Measurements from ENCODE around the gene PCDH9.

Gene PCDH9

DNA sequence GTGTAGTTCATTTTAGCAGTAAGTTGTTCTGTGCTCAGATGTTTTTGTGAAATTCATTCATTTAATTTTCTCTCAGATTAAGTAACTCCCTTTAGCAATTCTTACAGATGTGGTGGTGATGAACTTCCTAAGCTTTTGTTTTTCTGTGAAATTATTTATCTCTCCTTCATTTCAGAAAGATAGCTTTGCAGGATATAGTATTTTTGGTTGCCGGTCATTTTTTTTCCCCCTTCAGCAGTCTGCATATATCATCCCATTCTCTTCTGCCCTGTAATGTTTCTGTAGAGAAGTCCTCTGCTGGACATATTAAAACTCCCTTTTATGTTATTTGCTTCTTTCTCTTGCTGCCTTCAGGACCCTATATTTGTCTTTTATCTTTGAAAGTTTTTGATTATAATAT, 470.2 kb downstream of the PCDH9 start:
- no peaks in the 10 kb centered on the region for H3K36me3 ChIP-seq (ENCODE audit: control insufficient read depth, insufficient read depth, low read length)
- TF ChIP-seq, protein P1, sequence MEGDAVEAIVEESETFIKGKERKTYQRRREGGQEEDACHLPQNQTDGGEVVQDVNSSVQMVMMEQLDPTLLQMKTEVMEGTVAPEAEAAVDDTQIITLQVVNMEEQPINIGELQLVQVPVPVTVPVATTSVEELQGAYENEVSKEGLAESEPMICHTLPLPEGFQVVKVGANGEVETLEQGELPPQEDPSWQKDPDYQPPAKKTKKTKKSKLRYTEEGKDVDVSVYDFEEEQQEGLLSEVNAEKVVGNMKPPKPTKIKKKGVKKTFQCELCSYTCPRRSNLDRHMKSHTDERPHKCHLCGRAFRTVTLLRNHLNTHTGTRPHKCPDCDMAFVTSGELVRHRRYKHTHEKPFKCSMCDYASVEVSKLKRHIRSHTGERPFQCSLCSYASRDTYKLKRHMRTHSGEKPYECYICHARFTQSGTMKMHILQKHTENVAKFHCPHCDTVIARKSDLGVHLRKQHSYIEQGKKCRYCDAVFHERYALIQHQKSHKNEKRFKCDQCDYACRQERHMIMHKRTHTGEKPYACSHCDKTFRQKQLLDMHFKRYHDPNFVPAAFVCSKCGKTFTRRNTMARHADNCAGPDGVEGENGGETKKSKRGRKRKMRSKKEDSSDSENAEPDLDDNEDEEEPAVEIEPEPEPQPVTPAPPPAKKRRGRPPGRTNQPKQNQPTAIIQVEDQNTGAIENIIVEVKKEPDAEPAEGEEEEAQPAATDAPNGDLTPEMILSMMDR (IDR thresholded peaks at IDR 0.05; ENCODE audit: insufficient read depth, low read length, poor library complexity, severe bottlenecking), result no peak
- DNase-seq (ENCODE audit: extremely low read depth, insufficient read length), result no peak
- H3K27me3 ChIP-seq (replicated peaks; ENCODE audit: control insufficient read depth, insufficient read depth, low read length), result no peaks in the 10 kb centered on the region
- no peak overlapping the region for H3K4me3 ChIP-seq (replicated peaks; ENCODE audit: low read depth, low read length)

DNA sequence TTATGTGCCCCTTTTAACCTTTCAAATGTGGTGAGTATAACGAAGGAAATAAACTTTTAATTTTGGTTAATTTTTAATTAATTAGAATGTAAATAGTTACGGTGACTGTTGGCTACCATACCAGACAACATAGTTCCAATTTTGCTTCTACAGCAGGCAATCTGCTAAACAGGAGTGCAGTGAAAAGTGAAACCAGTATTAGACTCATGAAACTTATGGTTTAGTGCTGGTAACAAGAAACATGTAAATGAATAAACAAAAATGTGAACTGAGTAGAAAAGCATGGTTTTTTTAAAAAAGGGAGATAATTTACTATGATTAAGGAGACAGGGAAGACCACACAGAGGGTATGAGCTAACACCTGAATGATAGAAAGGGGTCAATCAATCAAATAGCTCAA, 478.4 kb downstream of the PCDH9 start:
- Histone ChIP-seq H3K4me3 (replicated peaks; ENCODE audit: low read depth, low read length) (no peak overlapping the region), H3K27me3 (replicated peaks; ENCODE audit: control insufficient read depth, insufficient read depth, low read length) (no peaks in the 10 kb centered on the region), H3K36me3 (ENCODE audit: control insufficient read depth, insufficient read depth, low read length) (no peaks in the 10 kb centered on the region)
- TF ChIP-seq, protein P1 (IDR thresholded peaks at IDR 0.05; ENCODE audit: insufficient read depth, low read length, poor library complexity, severe bottlenecking), result no peak
- no peak for DNase-seq (ENCODE audit: extremely low read depth, insufficient read length)

DNA sequence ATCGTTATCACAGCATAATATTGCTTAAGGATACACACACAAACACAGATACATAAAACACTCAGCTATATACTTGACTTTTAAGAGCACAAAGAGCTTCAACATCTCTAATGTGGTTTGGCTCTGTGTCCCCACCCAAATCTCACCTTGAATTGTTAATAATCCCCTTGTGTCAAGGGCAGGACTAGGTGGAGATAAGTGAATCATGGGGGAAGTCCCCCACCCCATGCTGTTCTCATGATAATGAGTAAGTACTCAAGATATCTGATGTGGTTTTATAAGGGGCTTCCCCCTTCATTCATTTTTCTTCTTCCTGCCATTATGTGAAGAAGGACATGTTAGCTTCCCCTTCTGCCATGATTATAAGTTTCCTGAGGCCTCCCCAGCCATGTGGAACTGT, 481.4 kb downstream of the PCDH9 start:
- no peak overlapping the region for H3K4me3 ChIP-seq (replicated peaks; ENCODE audit: low read depth, low read length)
- no peaks in the 10 kb centered on the region for H3K36me3 ChIP-seq (ENCODE audit: control insufficient read depth, insufficient read depth, low read length)
- no peaks in the 10 kb centered on the region for H3K27me3 ChIP-seq (replicated peaks; ENCODE audit: control insufficient read depth, insufficient read depth, low read length)
- DNase-seq (ENCODE audit: extremely low read depth, insufficient read length), result no peak
- TF ChIP-seq, protein P1 (IDR thresholded peaks at IDR 0.05; ENCODE audit: insufficient read depth, low read length, poor library complexity, severe bottlenecking), result no peak

DNA sequence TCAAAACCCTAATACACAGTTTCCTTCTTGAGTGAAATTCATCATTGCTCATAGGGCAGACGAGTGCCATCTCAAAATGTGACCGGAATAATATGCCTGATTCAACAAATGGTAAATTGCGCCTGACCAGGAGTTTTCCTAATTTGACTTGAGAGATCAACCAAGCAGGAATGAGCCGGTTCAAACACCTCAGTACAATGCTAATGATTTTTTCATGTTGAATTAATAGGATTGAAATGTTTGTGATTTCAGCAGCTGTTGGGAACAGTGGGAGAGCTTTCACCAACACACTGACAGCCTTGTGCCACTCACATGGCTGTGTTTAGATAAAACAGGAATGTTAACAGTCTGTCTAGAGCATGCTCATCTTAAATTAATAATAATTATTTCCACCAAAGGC, 484.8 kb downstream of the PCDH9 start:
- TF ChIP-seq, protein P1 (IDR thresholded peaks at IDR 0.05; ENCODE audit: insufficient read depth, low read length, poor library complexity, severe bottlenecking), result no peak
- H3K4me3 ChIP-seq (replicated peaks; ENCODE audit: low read depth, low read length), result no peak overlapping the region
- no peak for DNase-seq (ENCODE audit: extremely low read depth, insufficient read length)
- no peaks in the 10 kb centered on the region for H3K36me3 ChIP-seq (ENCODE audit: control insufficient read depth, insufficient read depth, low read length)
- H3K27me3 ChIP-seq (replicated peaks; ENCODE audit: control insufficient read depth, insufficient read depth, low read length), result no peaks in the 10 kb centered on the region

DNA sequence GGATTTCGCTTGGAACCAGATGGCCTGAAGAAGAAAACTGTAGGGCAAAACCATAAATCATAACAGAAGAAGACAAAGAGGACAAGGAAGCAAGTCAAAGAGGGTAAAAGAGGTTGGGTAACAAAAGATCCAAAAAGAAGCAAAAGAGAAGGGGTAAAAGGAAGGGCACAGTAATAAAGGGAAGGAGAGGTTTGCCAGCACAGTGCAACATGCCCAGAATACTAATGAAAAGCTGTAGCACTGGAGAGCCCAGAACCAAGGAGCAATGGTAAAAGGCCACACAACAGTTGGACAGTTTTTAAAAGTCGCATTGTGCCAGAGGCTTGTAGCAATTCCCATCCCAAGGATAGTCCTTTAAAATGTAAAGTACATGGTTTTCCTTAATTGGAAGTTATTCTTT, 506.6 kb downstream of the PCDH9 start:
- Histone ChIP-seq H3K27me3 (replicated peaks; ENCODE audit: control insufficient read depth, insufficient read depth, low read length) (no peaks in the 10 kb centered on the region), H3K36me3 (ENCODE audit: control insufficient read depth, insufficient read depth, low read length) (no peaks in the 10 kb centered on the region), H3K4me3 (replicated peaks; ENCODE audit: low read depth, low read length) (no peak overlapping the region)
- no peak for DNase-seq (ENCODE audit: extremely low read depth, insufficient read length)
- TF ChIP-seq, protein P1 (IDR thresholded peaks at IDR 0.05; ENCODE audit: insufficient read depth, low read length, poor library complexity, severe bottlenecking), result no peak

DNA sequence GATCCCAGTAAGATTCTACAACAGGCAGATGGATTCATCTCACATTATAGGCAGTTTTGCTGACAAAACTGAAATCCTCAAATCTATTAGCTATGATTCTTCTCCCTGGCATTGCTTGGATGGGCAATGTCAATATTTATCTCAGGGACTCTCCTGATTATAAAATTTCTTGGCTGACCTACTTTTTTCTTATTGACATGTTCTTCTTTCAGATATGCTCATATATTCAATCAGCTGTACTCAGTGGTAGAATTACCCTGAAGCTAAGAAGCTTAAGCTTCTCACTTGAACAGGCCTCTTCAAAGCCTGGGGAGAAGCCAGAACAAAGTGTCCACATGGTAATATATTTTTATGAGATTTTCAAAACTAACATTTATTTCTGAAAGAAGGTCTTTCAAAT, 513.6 kb downstream of the PCDH9 start:
- TF ChIP-seq, protein P1 (IDR thresholded peaks at IDR 0.05; ENCODE audit: insufficient read depth, low read length, poor library complexity, severe bottlenecking), result no peak
- H3K4me3 ChIP-seq (replicated peaks; ENCODE audit: low read depth, low read length), result no peak overlapping the region
- H3K27me3 ChIP-seq (replicated peaks; ENCODE audit: control insufficient read depth, insufficient read depth, low read length), result no peaks in the 10 kb centered on the region
- H3K36me3 ChIP-seq (ENCODE audit: control insufficient read depth, insufficient read depth, low read length), result no peaks in the 10 kb centered on the region
- DNase-seq (ENCODE audit: extremely low read depth, insufficient read length), result no peak
